HL-60 (cell line): ENCODE data around the gene PLAC8L1.

ENCODE experiments used
- CTCF ChIP-seq: IDR thresholded peaks from one replicate; pipeline ENCODE4 v1.5.1; 2011; ENCODE audit warnings: low read length, control low read depth, inconsistent platforms; ENCODE audit not compliant: insufficient read depth
- REST ChIP-seq: IDR thresholded peaks from 2 replicates; pipeline ENCODE4 v1.6.1; 2012; ENCODE audit warnings: low read depth; ENCODE audit not compliant: insufficient replicate concordance
- SPI1 ChIP-seq: IDR thresholded peaks from 2 replicates; pipeline ENCODE4 v1.6.1; 2012; ENCODE audit warnings: low read depth, mild to moderate bottlenecking, borderline replicate concordance

DNA sequence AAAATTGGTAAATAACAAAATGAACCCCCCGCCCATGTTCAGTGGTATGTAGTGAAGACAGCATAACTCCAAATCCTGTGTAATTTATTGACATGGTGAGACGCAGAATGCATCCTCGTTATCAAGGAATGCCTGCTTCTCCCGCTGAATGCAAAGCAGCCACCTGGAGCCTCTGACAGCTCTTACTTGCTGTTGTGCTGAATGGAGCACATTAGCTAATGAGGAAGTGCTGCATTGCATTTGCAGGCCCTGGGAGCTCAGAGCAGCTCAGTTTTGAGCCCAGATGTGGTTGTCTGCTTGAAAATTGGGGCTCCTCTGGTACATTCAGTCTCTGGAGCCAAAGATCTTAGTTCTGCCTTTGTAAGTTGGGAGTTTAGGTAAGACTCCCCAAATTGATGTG lies 28.9 kb downstream of the PLAC8L1 start:
- TF ChIP-seq CTCF: no peak
- no peak for TF ChIP-seq REST
- TF ChIP-seq SPI1: peak; percentile 97
